GM19351 (cell line): ENCODE measurements around the gene IL36G.

Experiments
- ATAC-seq: cut with Tn5 transposase; IDR thresholded peaks from one replicate; pipeline ENCODE4 v1.9.1; 2021; ENCODE audit warnings: mild to moderate bottlenecking, moderate library complexity; ENCODE audit not compliant: unreplicated experiment

IL36G gene

DNA sequence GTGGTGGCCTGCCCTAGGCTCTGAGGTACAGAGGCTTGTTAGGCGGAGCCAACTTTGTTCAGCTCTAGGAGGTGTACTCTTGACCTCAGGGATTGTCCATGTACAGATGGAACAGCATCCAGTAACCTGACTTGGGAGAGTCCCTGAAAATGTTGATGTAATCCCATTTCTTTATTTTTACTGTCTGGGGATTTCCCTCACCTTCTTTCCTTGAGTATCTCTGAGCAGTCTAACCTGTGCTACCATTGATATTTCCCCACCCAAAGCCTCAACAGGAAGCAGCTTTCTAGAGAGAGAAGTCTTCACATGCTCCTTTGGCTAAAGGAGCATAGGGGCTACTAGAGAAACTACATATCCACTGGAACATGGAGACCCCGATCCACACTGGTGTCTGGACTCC is 37.8 kb downstream of the IL36G start:
- ATAC-seq, result no peak

DNA sequence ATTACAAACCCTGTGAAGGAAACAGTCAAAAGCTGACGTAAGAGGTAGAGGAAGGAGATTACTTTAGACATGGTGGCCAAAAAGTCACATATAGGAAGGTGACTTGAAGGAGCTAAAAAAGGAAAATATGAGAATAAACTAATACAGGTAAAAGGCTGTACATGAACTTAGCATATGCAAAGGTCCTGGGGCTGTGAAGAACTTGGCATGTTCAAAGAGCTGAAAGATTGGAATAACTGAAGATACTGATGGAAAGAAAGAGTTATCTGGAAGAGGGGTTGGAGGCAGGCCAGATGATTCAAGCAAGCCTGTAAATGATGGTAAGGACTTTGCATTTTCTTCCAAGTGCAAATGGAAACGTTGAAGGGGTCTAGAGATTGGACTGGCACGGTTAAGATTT is 40.7 kb downstream of the IL36G start:
- no peak for ATAC-seq

DNA sequence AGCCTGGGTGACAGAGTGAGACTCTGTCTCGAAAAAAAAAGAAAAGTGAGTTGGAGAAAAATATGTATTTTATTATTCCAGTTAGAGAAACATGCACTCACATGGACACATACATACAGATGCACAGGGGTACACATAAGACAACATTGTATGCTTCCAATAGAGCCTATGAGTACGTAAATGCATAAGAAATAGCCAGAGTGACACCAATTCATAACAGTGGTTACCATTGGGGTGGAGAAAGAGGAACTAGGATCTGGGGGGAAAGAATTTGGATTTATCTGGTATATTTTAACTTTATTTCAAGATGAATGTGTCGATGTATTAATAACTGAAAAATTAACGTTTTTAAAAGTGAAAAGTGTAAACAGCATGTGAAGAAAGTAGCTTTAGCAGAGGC is 43.5 kb downstream of the IL36G start:
- no peak for ATAC-seq

DNA sequence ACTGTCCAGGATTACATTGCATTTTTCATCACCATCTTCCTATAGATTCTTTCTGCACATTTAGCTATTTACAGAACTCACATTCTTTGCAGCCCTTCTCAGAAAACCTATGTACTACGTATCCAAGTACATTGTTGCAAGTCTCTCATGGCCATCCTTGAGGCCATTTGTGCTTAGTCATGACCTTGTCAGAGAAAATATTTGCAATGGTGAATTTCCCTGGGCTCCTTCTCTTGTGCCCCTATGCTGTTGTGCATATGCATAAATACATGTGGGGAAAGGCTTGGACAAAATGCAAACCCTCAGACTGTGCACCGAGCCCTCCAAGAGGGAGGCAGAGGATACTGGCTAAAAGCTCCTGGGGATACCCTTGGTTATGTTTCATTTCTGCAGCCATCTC is 47.0 kb downstream of the IL36G start:
- ATAC-seq, result no peak

DNA sequence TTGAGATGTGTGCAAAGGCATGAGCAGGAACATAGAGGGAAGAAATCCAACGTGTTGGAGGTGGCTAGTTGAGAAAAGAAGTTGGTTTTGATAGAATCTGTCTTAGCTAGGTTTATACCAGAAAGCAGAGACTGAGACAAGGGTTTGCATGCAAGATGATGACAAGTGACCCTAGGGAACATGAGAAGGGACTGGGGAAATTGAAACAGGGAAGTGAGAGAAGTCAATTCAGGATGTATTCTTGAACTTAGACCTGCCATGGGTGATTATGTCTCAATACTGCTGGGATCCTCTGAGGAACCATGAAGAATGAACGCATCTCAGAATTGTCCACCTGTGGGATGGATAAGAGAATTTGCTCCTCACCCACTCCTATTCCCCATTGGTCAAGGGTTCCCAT is 47.9 kb downstream of the IL36G start:
- no peak for ATAC-seq

DNA sequence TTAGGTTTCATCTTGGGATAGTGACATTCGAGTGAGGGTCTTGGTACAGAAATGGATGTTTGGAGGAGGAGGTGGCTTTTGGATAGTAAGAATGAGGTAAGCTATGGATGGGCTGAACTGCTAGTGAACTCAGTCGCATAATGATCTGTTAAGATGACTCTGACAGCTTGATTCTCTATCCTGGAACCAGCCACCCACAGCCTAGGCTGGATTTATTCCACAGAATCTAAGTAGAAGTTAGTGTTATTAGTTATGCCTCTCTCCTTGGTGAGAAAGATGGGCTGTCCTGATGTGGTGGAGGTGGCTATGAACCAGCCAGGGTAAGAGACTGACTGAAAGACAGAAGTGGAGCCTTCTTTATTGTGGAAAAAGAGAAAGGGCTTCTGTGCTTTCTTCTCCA is 49.9 kb downstream of the IL36G start:
- ATAC-seq, result no peak

DNA sequence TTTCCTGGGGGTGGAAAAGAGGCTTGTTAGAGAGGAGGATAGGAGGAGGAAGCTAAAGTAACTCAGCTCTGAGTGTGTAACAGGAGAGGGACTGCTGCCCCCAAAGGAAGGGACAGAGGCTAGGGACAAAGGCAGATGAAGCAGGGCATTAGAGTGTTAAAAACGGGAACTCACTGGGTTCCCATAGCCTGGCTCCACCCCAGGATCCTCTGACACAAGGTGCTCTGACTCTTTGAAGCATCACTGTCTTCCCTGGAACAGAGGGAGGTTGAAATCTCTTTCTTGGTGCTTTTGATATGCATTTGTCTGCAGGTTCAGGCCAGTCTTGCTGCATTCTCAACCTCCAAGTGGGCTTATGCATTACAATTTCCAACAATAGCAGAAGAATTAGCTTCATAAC is 50.3 kb downstream of the IL36G start:
- ATAC-seq, result no peak

DNA sequence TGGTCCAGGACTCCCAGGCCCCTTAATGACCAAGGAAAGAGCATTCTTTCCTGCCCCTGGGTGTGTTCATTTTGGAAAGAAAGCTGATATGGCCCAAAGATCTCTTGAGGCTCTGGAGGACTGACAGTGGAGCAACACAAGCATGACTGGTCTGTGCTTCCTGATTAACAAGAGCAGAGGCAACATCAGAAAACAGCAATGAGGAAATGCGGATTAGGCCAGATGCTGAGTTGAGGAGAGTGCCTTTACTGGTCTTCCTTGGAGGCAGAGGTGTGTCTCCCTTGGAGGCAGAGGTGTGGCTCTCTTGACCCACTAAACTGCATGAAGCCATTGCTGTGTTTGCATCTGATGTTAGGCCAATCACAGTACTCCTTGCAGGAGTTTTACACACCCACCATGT is 54.9 kb downstream of the IL36G start:
- ATAC-seq, result no peak

DNA sequence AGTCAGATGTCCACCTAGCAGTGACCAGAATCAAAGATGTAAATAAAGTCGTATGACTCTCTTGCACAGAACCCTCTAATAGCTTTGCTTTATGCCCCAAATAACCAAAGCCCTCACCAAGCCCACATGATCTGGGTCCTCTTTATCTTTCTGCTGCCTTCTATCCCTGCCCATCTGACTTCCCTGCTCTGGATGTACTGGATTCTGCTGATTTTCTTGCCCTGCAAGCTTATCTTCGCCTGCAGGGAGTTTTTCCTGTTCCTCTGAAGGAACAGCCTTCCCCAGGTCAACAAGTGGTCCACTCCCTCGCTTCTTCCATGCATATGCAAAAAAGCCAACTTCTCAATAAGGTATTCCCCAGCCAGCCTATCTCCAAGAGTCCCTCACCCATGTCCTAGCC is 56.2 kb downstream of the IL36G start:
- ATAC-seq, result no peak
